Endothelial cell of umbilical vein (primary cell): ENCODE measurements around the gene FANCC. TPM values are rescaled to one million over a fixed set of nuclear protein-coding genes. Genes with fewer than 3 reads are reported as not detected.

ENCODE experiments used
- BruUV-seq: library from RNA; stranded (reverse); fragments of 400-500 nt; replicated peaks from 2 replicates; lab custom pipeline; 2021; lab: Mats Ljungman, UMichigan
- CTCF ChIA-PET: fragments of 300-600, 350-600 bp; sonication (Branson Sonifier 250); formaldehyde crosslinking; loops from one replicate; lab custom pipeline; 2021; ENCODE audit warnings: antibody characterized with exemption, inconsistent platforms; lab: Charles Lee
- POLR2A ChIA-PET: fragments of 300-600, 350-600 bp; sonication (Branson Sonifier 250); formaldehyde crosslinking; loops from one replicate; lab custom pipeline; 2021; ENCODE audit warnings: antibody characterized with exemption, inconsistent platforms; lab: Charles Lee
- DNase-seq: peaks from one replicate; pipeline ENCODE4 v3.0.0-alpha.2; 2011; ENCODE audit warnings: low read depth, low spot score
- FAIRE-seq: peaks from 2 replicates; lab custom pipeline; 2011; peaks lifted over from hg19 to GRCh38; lab: Jason Lieb, UNC
- H2AFZ ChIP-seq: 2 replicates; pipeline ENCODE4 v1.6.0; 2012; ENCODE audit warnings: low read depth, low read length, control low read depth, inconsistent platforms
- H3K27ac ChIP-seq: 2 replicates; pipeline ENCODE4 v1.5.1; 2011; ENCODE audit warnings: low read depth, mild to moderate bottlenecking, control low read depth, low read length, moderate library complexity; ENCODE audit not compliant: insufficient read depth
- H3K27me3 ChIP-seq, 2 experiments: 2 replicates each; pipeline versions ENCODE4 v1.6.0 to v1.6.1; 2011; ENCODE audit warnings: low read length in 2 of 2, mixed read lengths in 1 of 2; ENCODE audit not compliant: control insufficient read depth in 2 of 2, insufficient read depth in 2 of 2
- H3K36me3 ChIP-seq, 2 experiments: 2 replicates in 1 of 2; 3 replicates in 1 of 2; pipeline ENCODE4 v1.5.1; 2011; ENCODE audit warnings: low read length in 2 of 2, mild to moderate bottlenecking in 1 of 2, moderate library complexity in 1 of 2; ENCODE audit not compliant: control insufficient read depth in 2 of 2, insufficient read depth in 2 of 2; ENCODE audit errors: extremely low read depth in 1 of 2
- H3K4me1 ChIP-seq: 3 replicates; pipeline ENCODE4 v1.5.1; 2011; ENCODE audit warnings: mild to moderate bottlenecking, low read length; ENCODE audit not compliant: control insufficient read depth, insufficient read depth; ENCODE audit errors: extremely low read depth
- H3K4me2 ChIP-seq: 2 replicates; pipeline ENCODE4 v1.6.1; 2011; ENCODE audit warnings: low read length, control low read depth, mixed read lengths; ENCODE audit not compliant: insufficient read depth
- H3K4me3 ChIP-seq, 3 experiments: fragments of 200-600 bp in 1 of 3; sonication (generic), shearing (Covaris generic) in 1 of 3; replicated peaks in 1 of 3; 2 replicates each; pipeline ENCODE4 v1.5.1; 2011 to 2016; ENCODE audit warnings: control low read depth in 3 of 3, low read length in 3 of 3, mild to moderate bottlenecking in 2 of 3, inconsistent platforms in 1 of 3, low read depth in 1 of 3, moderate library complexity in 1 of 3; ENCODE audit not compliant: insufficient read depth in 1 of 3
- H3K79me2 ChIP-seq: 2 replicates; pipeline ENCODE4 v1.6.0; 2012; ENCODE audit warnings: low read length, inconsistent platforms; ENCODE audit not compliant: control insufficient read depth, insufficient read depth
- H3K9ac ChIP-seq: replicated peaks from 2 replicates; pipeline ENCODE3; 2011; ENCODE audit warnings: low read length, control low read depth; ENCODE audit not compliant: insufficient read depth; ENCODE audit errors: extremely low read depth
- H3K9me1 ChIP-seq: replicated peaks from 3 replicates; pipeline ENCODE4 v1.6.0; 2011; ENCODE audit warnings: mild to moderate bottlenecking, low read length; ENCODE audit not compliant: control insufficient read depth, insufficient read depth; ENCODE audit errors: extremely low read depth
- H3K9me3 ChIP-seq: replicated peaks from 2 replicates; pipeline ENCODE4 v1.5.1; 2012; ENCODE audit warnings: low read length, inconsistent platforms; ENCODE audit not compliant: control insufficient read depth, insufficient read depth
- H4K20me1 ChIP-seq: replicated peaks from 2 replicates; pipeline ENCODE3; 2011; ENCODE audit warnings: mild to moderate bottlenecking, low read length; ENCODE audit not compliant: control insufficient read depth, insufficient read depth; ENCODE audit errors: extremely low read depth
- CTCF ChIP-seq, 2 donors: IDR thresholded peaks; 1 replicate in 1 of 2; 2 replicates in 1 of 2; pipeline ENCODE4 v1.5.1; 2011; ENCODE audit warnings: low read length in 2 of 2, mild to moderate bottlenecking in 2 of 2, moderate library complexity in 2 of 2, control low read depth in 1 of 2, inconsistent platforms in 1 of 2, low read depth in 1 of 2; ENCODE audit not compliant: insufficient read depth in 1 of 2; ENCODE audit errors: extremely low read depth in 1 of 2
- EZH2 ChIP-seq: IDR thresholded peaks from 2 replicates; pipeline ENCODE4 v1.6.1; 2012; ENCODE audit warnings: borderline replicate concordance, low read depth, mild to moderate bottlenecking, moderate library complexity, low read length, inconsistent platforms; ENCODE audit not compliant: severe bottlenecking
- FOS ChIP-seq: IDR thresholded peaks from 2 replicates; pipeline ENCODE4 v1.6.1; 2011; ENCODE audit warnings: mild to moderate bottlenecking, low read length, moderate library complexity, borderline replicate concordance; ENCODE audit not compliant: insufficient read depth
- GATA2 ChIP-seq: IDR thresholded peaks from 2 replicates; pipeline ENCODE4 v1.7.0; 2011; ENCODE audit warnings: low read depth, mild to moderate bottlenecking, moderate library complexity, mixed read lengths, low read length; ENCODE audit not compliant: insufficient read length, insufficient read depth
- JUN ChIP-seq: IDR thresholded peaks from 2 replicates; pipeline ENCODE4 v1.6.1; 2011; ENCODE audit warnings: borderline replicate concordance, low read depth; ENCODE audit not compliant: insufficient read length, insufficient read depth
- MAX ChIP-seq: IDR thresholded peaks from 2 replicates; pipeline ENCODE4 v1.6.1; 2011; ENCODE audit not compliant: insufficient read depth, insufficient read length
- MYC ChIP-seq: IDR thresholded peaks from one replicate; pipeline ENCODE4 v1.6.1; 2011; ENCODE audit warnings: mild to moderate bottlenecking, low read depth, low read length
- POLR2A ChIP-seq: IDR thresholded peaks from 2 replicates; pipeline ENCODE4 v1.6.1; 2012; ENCODE audit warnings: low read depth, mild to moderate bottlenecking, control low read depth, low read length
- POLR2AphosphoS5 ChIP-seq: IDR thresholded peaks from 2 replicates; pipeline ENCODE4 v1.6.1; 2012; ENCODE audit warnings: low read depth, mild to moderate bottlenecking, control low read depth, low read length, moderate library complexity; ENCODE audit not compliant: insufficient read depth
- dilution Hi-C: fragments of 300-500 bp; cut with MboI; formaldehyde crosslinking; loops from one replicate; pipeline ENCODE4 v1.15.0; 2019; ENCODE audit warnings: low sequenced_read_pairs; ENCODE audit not compliant: extremely low pct_ligation_motif_present
- intact Hi-C: fragments of 100-400 bp; cut with micrococcal nuclease; formaldehyde crosslinking; loops from one replicate; pipeline ENCODE4 v1.10.0; 2022
- polyA plus RNA-seq, 4 experiments: library from polyadenylated mRNA; depleted of rRNA in 3 of 4; stranded (reverse) in 3 of 4; unstranded in 1 of 4; fragments of >200 nt; gene quantifications; 2 replicates each; pipeline versions ENCODE4 v1.2.1 to v1.2.3, GENCODE V29; 2011 to 2012; ENCODE audit warnings: missing spikeins in 1 of 4
- total RNA-seq: library from RNA; stranded (reverse); gene quantifications from 2 replicates; pipeline ENCODE4 v1.2.3, GENCODE V29; 2021

FANCC gene
- total and polyA plus RNA-seq, 2 donors (not counting 3 experiments of a cell fraction or from before 2014, with no cell fraction given): 5.7 to 13.1 TPM

GRCh38 chr9:95237336-95237735 is 80.2 kb downstream of the FANCC start:
- intact Hi-C loops: no loop called here
- Histone ChIP-seq H3K27me3 (no peaks in the 10 kb centered on the region), H3K9me3 (no peaks in the 10 kb centered on the region), H4K20me1 (no peaks in the 10 kb centered on the region), H2AFZ (no peak overlapping the region), H3K79me2 (no peaks in the 10 kb centered on the region), H3K4me1 (no peaks in the 10 kb centered on the region), H3K36me3 (no peaks in the 10 kb centered on the region), H3K4me3 (no peak overlapping the region), H3K4me2 (no peak overlapping the region), H3K27ac (no peak overlapping the region), H3K9ac (no peak overlapping the region), H3K9me1 (no peaks in the 10 kb centered on the region)
- DNase-seq (no peak), FAIRE-seq (no peak)
- ChIA-PET CTCF (no interaction called here), POLR2A (no interaction called here)
- BruUV-seq: no TSS peak
- TF ChIP-seq JUN: no peak
- no peak for TF ChIP-seq EZH2
- TF ChIP-seq GATA2: no peak
- dilution Hi-C loops: no loop called here

GRCh38 chr9:95230046-95230445 is 87.5 kb downstream of the FANCC start:
- no peaks in the 10 kb centered on the region for H3K36me3 ChIP-seq
- POLR2A ChIA-PET: no interaction called here
- no peaks in the 10 kb centered on the region for H3K79me2 ChIP-seq
- no peak overlapping the region for H2AFZ ChIP-seq
- FAIRE-seq: no peak
- dilution Hi-C loops (no loop called here), intact Hi-C loops (no loop called here)
- CTCF ChIA-PET: no interaction called here
- no peak for TF ChIP-seq EZH2
- no peak for TF ChIP-seq POLR2A
- TF ChIP-seq FOS: no peak
- TF ChIP-seq MAX: no peak
- TF ChIP-seq JUN: no peak
- no peak for TF ChIP-seq CTCF (IDR thresholded peaks at IDR 0.05; ENCODE audit: extremely low read depth in 1 of 2, insufficient read depth in 1 of 2, low read depth in 1 of 2, low read length in 2 of 2)
- TF ChIP-seq POLR2AphosphoS5: no peak
- no peak for TF ChIP-seq MYC
- no peak for TF ChIP-seq GATA2
- no peak overlapping the region for H3K9ac ChIP-seq
- DNase-seq: no peak
- no TSS peak for BruUV-seq
- no peaks in the 10 kb centered on the region for H3K27me3 ChIP-seq
- H3K9me3 ChIP-seq: no peaks in the 10 kb centered on the region
- H4K20me1 ChIP-seq: no peaks in the 10 kb centered on the region
- H3K27ac ChIP-seq: no peak overlapping the region
- H3K4me3 ChIP-seq: no peak overlapping the region
- H3K9me1 ChIP-seq: no peaks in the 10 kb centered on the region
- no peak overlapping the region for H3K4me2 ChIP-seq
- no peaks in the 10 kb centered on the region for H3K4me1 ChIP-seq
